ENCODE measurements around the gene NF1. TPM values are rescaled to one million over a fixed set of nuclear protein-coding genes. Genes with fewer than 3 reads are reported as not detected.

Gene NF1
- total and polyA plus RNA-seq, 4 donors, result 8.4 to 116 (median 25.5) TPM

GRCh38 chr17:31289790-31290189, 195.0 kb downstream of the NF1 start:
- Histone ChIP-seq H3K4me3 (no peak overlapping the region), H3K27ac (ENCODE audit: low read depth in 1 of 2, low read length in 1 of 2) (no peak overlapping the region), H3K4me1 (ENCODE audit: control insufficient read depth in 5 of 5, insufficient read depth in 5 of 5, low read length in 5 of 5) (no peaks in the 10 kb centered on the region), H3K27me3 (ENCODE audit: control insufficient read depth in 3 of 3, insufficient read depth in 3 of 3, low read length in 2 of 3) (no peaks in the 10 kb centered on the region), H3K36me3 (ENCODE audit: control insufficient read depth in 4 of 4, insufficient read depth in 4 of 4, low read length in 4 of 4) (peaks cover 2 to 9% (median 5%) of the 10 kb centered on the region in 4 donors), H3K9ac (ENCODE audit: insufficient read depth in 1 of 2, low read length in 2 of 2) (no peak overlapping the region), H3K9me3 (ENCODE audit: control insufficient read depth in 4 of 4, insufficient read depth in 3 of 4, low read length in 3 of 4) (no peaks in the 10 kb centered on the region)
- no peak for DNase-seq
- ATAC-seq (ENCODE audit: insufficient read depth, low FRiP score), result no peak
- 77 to 86% methylated on average over 3 of the region's 3 CpGs for WGBS, 2 donors
- no peak for TF ChIP-seq CTCF (IDR thresholded peaks at IDR 0.05; ENCODE audit: control extremely low read depth, extremely low read depth)

- Histone ChIP-seq H3K36me3 (ENCODE audit: control insufficient read depth in 4 of 4, insufficient read depth in 4 of 4, low read length in 4 of 4) (peaks cover 2 to 11% (median 3%) of the 10 kb centered on the region in 4 donors), H3K27ac (ENCODE audit: low read depth in 1 of 2, low read length in 1 of 2) (no peak overlapping the region), H3K27me3 (ENCODE audit: control insufficient read depth in 3 of 3, insufficient read depth in 3 of 3, low read length in 2 of 3) (no peaks in the 10 kb centered on the region), H3K9ac (ENCODE audit: insufficient read depth in 1 of 2, low read length in 2 of 2) (no peak overlapping the region), H3K9me3 (ENCODE audit: control insufficient read depth in 4 of 4, insufficient read depth in 3 of 4, low read length in 3 of 4) (no peaks in the 10 kb centered on the region), H3K4me1 (ENCODE audit: control insufficient read depth in 5 of 5, insufficient read depth in 5 of 5, low read length in 5 of 5) (peaks cover 0 to 3% (median 0%) of the 10 kb centered on the region in 5 donors), H3K4me3 (no peak overlapping the region)
- no peak for TF ChIP-seq CTCF (IDR thresholded peaks at IDR 0.05; ENCODE audit: control extremely low read depth, extremely low read depth)
- DNase-seq (no peak), ATAC-seq (ENCODE audit: insufficient read depth, low FRiP score) (no peak)
Measured at GRCh38 chr17:31291820-31292219, 197.0 kb downstream of the NF1 start.

GRCh38 chr17:31293581-31293980, 198.8 kb downstream of the NF1 start:
- peaks cover 0 to 3% (median 0%) of the 10 kb centered on the region in 5 donors for H3K4me1 ChIP-seq (ENCODE audit: control insufficient read depth in 5 of 5, insufficient read depth in 5 of 5, low read length in 5 of 5)
- H3K27ac ChIP-seq (ENCODE audit: low read depth in 1 of 2, low read length in 1 of 2), result no peak overlapping the region
- H3K9me3 ChIP-seq (ENCODE audit: control insufficient read depth in 4 of 4, insufficient read depth in 3 of 4, low read length in 3 of 4), result no peaks in the 10 kb centered on the region
- peaks cover 2 to 8% (median 2%) of the 10 kb centered on the region in 4 donors for H3K36me3 ChIP-seq (ENCODE audit: control insufficient read depth in 4 of 4, insufficient read depth in 4 of 4, low read length in 4 of 4)
- no peak overlapping the region for H3K4me3 ChIP-seq
- no peak for TF ChIP-seq CTCF (IDR thresholded peaks at IDR 0.05; ENCODE audit: control extremely low read depth, extremely low read depth)
- WGBS, 2 donors, result 94 to 98% methylated on average over 2 of the region's 2 CpGs
- ATAC-seq (ENCODE audit: insufficient read depth, low FRiP score) (no peak), DNase-seq (no peak)
- no peaks in the 10 kb centered on the region for H3K27me3 ChIP-seq (ENCODE audit: control insufficient read depth in 3 of 3, insufficient read depth in 3 of 3, low read length in 2 of 3)
- H3K9ac ChIP-seq (ENCODE audit: insufficient read depth in 1 of 2, low read length in 2 of 2), result no peak overlapping the region

- Histone ChIP-seq H3K36me3 (ENCODE audit: control insufficient read depth in 4 of 4, insufficient read depth in 4 of 4, low read length in 4 of 4) (peaks cover 2 to 8% (median 2%) of the 10 kb centered on the region in 4 donors), H3K9ac (ENCODE audit: insufficient read depth in 1 of 2, low read length in 2 of 2) (no peak overlapping the region), H3K4me1 (ENCODE audit: control insufficient read depth in 5 of 5, insufficient read depth in 5 of 5, low read length in 5 of 5) (peaks cover 0 to 3% (median 0%) of the 10 kb centered on the region in 5 donors), H3K4me3 (no peak overlapping the region), H3K27ac (ENCODE audit: low read depth in 1 of 2, low read length in 1 of 2) (no peak overlapping the region), H3K27me3 (ENCODE audit: control insufficient read depth in 3 of 3, insufficient read depth in 3 of 3, low read length in 2 of 3) (no peaks in the 10 kb centered on the region), H3K9me3 (ENCODE audit: control insufficient read depth in 4 of 4, insufficient read depth in 3 of 4, low read length in 3 of 4) (no peaks in the 10 kb centered on the region)
- TF ChIP-seq CTCF (IDR thresholded peaks at IDR 0.05; ENCODE audit: control extremely low read depth, extremely low read depth), result no peak
- DNase-seq (no peak), ATAC-seq (ENCODE audit: insufficient read depth, low FRiP score) (no peak)
- 94 to 96% methylated on average over 3 of the region's 3 CpGs for WGBS, 2 donors
Measured at GRCh38 chr17:31294231-31294630, 199.5 kb downstream of the NF1 start.

Measured in lung (tissue), 12 donors.